SK-N-SH treated with all-trans-retinoic acid at 6 μM for 48 hours (cell line): ENCODE data around the gene TMEM132D.

Experiments
- ATAC-seq: fragments of 200-7000 bp; cut with Tn5 transposase; 3 replicates; pipeline ENCODE4 v1.9.1; 2020; ENCODE audit warnings: mild to moderate bottlenecking, moderate library complexity
- ARNTL ChIP-seq: fragments of 450-650 bp; formaldehyde crosslinking; IDR thresholded peaks from 2 replicates; pipeline ENCODE4 v1.5.0; 2020; ENCODE audit warnings: low read depth, mild to moderate bottlenecking, moderate library complexity, borderline replicate concordance
- CREB5 ChIP-seq: fragments of 250-450 bp; sonication (Bioruptor Pico); IDR thresholded peaks from 2 replicates; pipeline ENCODE4 v1.5.1; 2020; ENCODE audit warnings: low read depth, mild to moderate bottlenecking, moderate library complexity
- CSDC2 ChIP-seq: fragments of 250-450 bp; sonication (Bioruptor Pico); IDR thresholded peaks from 2 replicates; pipeline ENCODE4 v1.5.0; 2020; ENCODE audit warnings: mild to moderate bottlenecking, moderate library complexity
- ESRRG ChIP-seq: fragments of 250-450 bp; sonication (Bioruptor Pico); IDR thresholded peaks from 2 replicates; pipeline ENCODE4 v1.6.1; 2021; ENCODE audit warnings: mild to moderate bottlenecking
- ISL1 ChIP-seq: fragments of 250-450 bp; sonication (Bioruptor Pico); IDR thresholded peaks from 2 replicates; pipeline ENCODE4 v2.1.2; 2022; ENCODE audit warnings: mild to moderate bottlenecking, moderate library complexity
- OSR1 ChIP-seq: fragments of 250-450 bp; sonication (Bioruptor Pico); IDR thresholded peaks from 2 replicates; pipeline ENCODE4 v1.8.0; 2022; ENCODE audit warnings: moderate library complexity, mild to moderate bottlenecking, inconsistent platforms
- RARB ChIP-seq: fragments of 250-450 bp; sonication (Bioruptor Pico); IDR thresholded peaks from 2 replicates; pipeline ENCODE4 v1.8.0; 2021; ENCODE audit warnings: mild to moderate bottlenecking, moderate library complexity
- SNAI2 ChIP-seq: fragments of 250-450 bp; sonication (Bioruptor Pico); IDR thresholded peaks from 2 replicates; pipeline ENCODE4 v1.5.0; 2020; ENCODE audit warnings: mild to moderate bottlenecking, moderate library complexity
- TCF4 ChIP-seq: fragments of 250-450 bp; sonication (Bioruptor Pico); IDR thresholded peaks from 2 replicates; pipeline ENCODE4 v1.8.0; 2021; ENCODE audit warnings: mild to moderate bottlenecking, moderate library complexity, borderline replicate concordance
- TOX ChIP-seq: fragments of 250-450 bp; sonication (Bioruptor Pico); IDR thresholded peaks from 2 replicates; pipeline ENCODE4 v1.8.0; 2021; ENCODE audit warnings: mild to moderate bottlenecking, moderate library complexity, borderline replicate concordance
- TSHZ2 ChIP-seq: fragments of 250-450 bp; sonication (Bioruptor Pico); IDR thresholded peaks from 2 replicates; pipeline ENCODE4 v1.5.0; 2020; ENCODE audit warnings: mild to moderate bottlenecking, moderate library complexity
- ZC3H10 ChIP-seq: fragments of 250-450 bp; sonication (Bioruptor Pico); IDR thresholded peaks from 2 replicates; pipeline ENCODE4 v1.5.1; 2021; ENCODE audit warnings: mild to moderate bottlenecking, moderate library complexity
- ZFP30 ChIP-seq: fragments of 450-650 bp; formaldehyde crosslinking; IDR thresholded peaks from 2 replicates; pipeline ENCODE4 v1.5.0; 2022; ENCODE audit warnings: mild to moderate bottlenecking, moderate library complexity
- ZNF565 ChIP-seq: fragments of 450-650 bp; formaldehyde crosslinking; conservative IDR thresholded peaks from 2 replicates; pipeline ENCODE4 v1.5.0; 2020; ENCODE audit warnings: low read depth, mild to moderate bottlenecking, moderate library complexity
- ZNF70 ChIP-seq: fragments of 450-650 bp; formaldehyde crosslinking; IDR thresholded peaks from 2 replicates; pipeline ENCODE4 v1.5.0; 2020; ENCODE audit warnings: mild to moderate bottlenecking, moderate library complexity
- TF ChIP-seq, protein P1 (sequence below): fragments of 250-450 bp; sonication (Bioruptor Pico); IDR thresholded peaks from 2 replicates; pipeline ENCODE4 v1.8.0; 2021; ENCODE audit warnings: low read depth, mild to moderate bottlenecking, moderate library complexity, borderline replicate concordance
- TF ChIP-seq, protein P2 (sequence below): fragments of 250-450 bp; sonication (Bioruptor Pico); IDR thresholded peaks from 2 replicates; pipeline ENCODE4 v1.8.0; 2020; ENCODE audit warnings: mild to moderate bottlenecking, moderate library complexity, borderline replicate concordance
- TF ChIP-seq, protein P3 (sequence below): fragments of 250-450 bp; sonication (Bioruptor Pico); IDR thresholded peaks from 2 replicates; pipeline ENCODE4 v1.5.1; 2021; ENCODE audit warnings: mild to moderate bottlenecking, moderate library complexity

The TMEM132D gene

GRCh38 chr12:129201029-129201428 is 702.8 kb downstream of the TMEM132D start (continued):
- TF ChIP-seq RARB, result no peak
- TF ChIP-seq CSDC2 (CRISPR knock-in tag), result no peak
- no peak for TF ChIP-seq OSR1 (CRISPR knock-in tag)
- no peak for TF ChIP-seq TOX (CRISPR knock-in tag)
- TF ChIP-seq ARNTL (CRISPR knock-in tag), result no peak

DNA sequence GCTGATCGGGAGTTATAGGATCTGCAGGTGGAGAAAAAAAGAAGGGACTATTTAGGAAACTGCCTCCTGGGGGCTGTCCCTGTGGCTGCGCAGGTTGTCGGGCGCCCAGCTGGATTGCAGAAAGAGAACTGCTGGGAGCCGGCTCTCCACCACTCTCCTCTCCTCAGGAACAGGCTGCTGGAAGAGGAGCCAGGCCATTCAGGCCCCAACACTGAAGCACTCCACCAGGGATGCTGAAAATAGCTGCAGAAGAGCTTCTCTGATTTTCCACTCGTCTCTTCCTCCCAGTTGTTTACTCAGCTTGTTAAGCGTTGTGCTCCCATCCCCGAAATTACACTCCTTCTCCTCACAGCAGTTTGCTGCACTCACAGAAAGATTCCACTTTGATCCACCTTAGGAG is 703.2 kb downstream of the TMEM132D start:
- no peak for ATAC-seq
- TF ChIP-seq OSR1 (CRISPR knock-in tag) (no peak), ZNF565 (CRISPR knock-in tag) (no peak), SNAI2 (CRISPR knock-in tag) (no peak), ZC3H10 (CRISPR knock-in tag) (no peak), ESRRG (CRISPR knock-in tag) (no peak)
- TF ChIP-seq, protein P1, sequence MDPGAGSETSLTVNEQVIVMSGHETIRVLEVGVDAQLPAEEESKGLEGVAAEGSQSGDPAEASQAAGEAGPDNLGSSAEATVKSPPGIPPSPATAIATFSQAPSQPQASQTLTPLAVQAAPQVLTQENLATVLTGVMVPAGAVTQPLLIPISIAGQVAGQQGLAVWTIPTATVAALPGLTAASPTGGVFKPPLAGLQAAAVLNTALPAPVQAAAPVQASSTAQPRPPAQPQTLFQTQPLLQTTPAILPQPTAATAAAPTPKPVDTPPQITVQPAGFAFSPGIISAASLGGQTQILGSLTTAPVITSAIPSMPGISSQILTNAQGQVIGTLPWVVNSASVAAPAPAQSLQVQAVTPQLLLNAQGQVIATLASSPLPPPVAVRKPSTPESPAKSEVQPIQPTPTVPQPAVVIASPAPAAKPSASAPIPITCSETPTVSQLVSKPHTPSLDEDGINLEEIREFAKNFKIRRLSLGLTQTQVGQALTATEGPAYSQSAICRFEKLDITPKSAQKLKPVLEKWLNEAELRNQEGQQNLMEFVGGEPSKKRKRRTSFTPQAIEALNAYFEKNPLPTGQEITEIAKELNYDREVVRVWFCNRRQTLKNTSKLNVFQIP, result no peak

DNA sequence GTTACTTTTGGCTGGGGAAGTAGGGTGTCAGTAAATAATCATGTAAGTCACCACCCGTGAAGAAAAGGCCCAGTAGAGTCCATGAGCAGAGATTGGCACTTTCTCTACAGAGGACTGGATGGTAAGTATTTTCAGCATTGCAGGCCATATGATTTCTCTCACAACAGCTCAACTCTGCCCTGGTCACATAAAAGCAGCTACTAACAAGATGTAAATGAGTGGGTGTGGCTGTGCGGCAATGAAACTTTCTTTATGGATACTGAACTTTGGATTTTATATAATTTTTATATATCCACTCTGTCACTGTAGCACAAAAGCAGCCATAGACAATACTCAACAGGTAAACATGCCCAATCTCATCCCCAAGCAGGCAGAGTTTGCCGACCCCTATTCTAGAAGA is 706.9 kb downstream of the TMEM132D start:
- TF ChIP-seq ISL1 (no peak), OSR1 (CRISPR knock-in tag) (no peak), TOX (CRISPR knock-in tag) (no peak), ZNF565 (CRISPR knock-in tag) (no peak), ZNF70 (CRISPR knock-in tag) (no peak), SNAI2 (CRISPR knock-in tag) (no peak), ZC3H10 (CRISPR knock-in tag) (no peak), RARB (no peak), ZFP30 (CRISPR knock-in tag) (no peak), ARNTL (CRISPR knock-in tag) (no peak), TCF4 (CRISPR knock-in tag) (no peak), TSHZ2 (CRISPR knock-in tag) (no peak), CREB5 (CRISPR knock-in tag) (no peak), ESRRG (CRISPR knock-in tag) (no peak), CSDC2 (CRISPR knock-in tag) (no peak)
- TF ChIP-seq, protein P2, sequence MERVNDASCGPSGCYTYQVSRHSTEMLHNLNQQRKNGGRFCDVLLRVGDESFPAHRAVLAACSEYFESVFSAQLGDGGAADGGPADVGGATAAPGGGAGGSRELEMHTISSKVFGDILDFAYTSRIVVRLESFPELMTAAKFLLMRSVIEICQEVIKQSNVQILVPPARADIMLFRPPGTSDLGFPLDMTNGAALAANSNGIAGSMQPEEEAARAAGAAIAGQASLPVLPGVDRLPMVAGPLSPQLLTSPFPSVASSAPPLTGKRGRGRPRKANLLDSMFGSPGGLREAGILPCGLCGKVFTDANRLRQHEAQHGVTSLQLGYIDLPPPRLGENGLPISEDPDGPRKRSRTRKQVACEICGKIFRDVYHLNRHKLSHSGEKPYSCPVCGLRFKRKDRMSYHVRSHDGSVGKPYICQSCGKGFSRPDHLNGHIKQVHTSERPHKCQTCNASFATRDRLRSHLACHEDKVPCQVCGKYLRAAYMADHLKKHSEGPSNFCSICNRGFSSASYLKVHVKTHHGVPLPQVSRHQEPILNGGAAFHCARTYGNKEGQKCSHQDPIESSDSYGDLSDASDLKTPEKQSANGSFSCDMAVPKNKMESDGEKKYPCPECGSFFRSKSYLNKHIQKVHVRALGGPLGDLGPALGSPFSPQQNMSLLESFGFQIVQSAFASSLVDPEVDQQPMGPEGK (CRISPR knock-in tag), result no peak
- TF ChIP-seq, protein P1, result no peak
- TF ChIP-seq, protein P3, sequence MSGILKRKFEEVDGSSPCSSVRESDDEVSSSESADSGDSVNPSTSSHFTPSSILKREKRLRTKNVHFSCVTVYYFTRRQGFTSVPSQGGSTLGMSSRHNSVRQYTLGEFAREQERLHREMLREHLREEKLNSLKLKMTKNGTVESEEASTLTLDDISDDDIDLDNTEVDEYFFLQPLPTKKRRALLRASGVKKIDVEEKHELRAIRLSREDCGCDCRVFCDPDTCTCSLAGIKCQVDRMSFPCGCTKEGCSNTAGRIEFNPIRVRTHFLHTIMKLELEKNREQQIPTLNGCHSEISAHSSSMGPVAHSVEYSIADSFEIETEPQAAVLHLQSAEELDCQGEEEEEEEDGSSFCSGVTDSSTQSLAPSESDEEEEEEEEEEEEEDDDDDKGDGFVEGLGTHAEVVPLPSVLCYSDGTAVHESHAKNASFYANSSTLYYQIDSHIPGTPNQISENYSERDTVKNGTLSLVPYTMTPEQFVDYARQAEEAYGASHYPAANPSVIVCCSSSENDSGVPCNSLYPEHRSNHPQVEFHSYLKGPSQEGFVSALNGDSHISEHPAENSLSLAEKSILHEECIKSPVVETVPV (CRISPR knock-in tag), result no peak
- no peak for ATAC-seq
